OCI-LY1 (cell line): ENCODE measurements around the gene ST7.

Experiments
- H2AFZ ChIP-seq: fragments of 200-600 bp; sonication (generic), shearing (Covaris generic); 2 replicates; pipeline ENCODE4 v1.6.0; 2014; ENCODE audit warnings: antibody characterized with exemption, mild to moderate bottlenecking, low read length
- H3F3A ChIP-seq: fragments of 200-600 bp; sonication (generic), shearing (Covaris generic); 2 replicates; pipeline ENCODE4 v1.6.0; 2014; ENCODE audit warnings: mild to moderate bottlenecking, antibody characterized with exemption, low read length, moderate library complexity; ENCODE audit not compliant: insufficient read depth
- H3K27ac ChIP-seq: fragments of 200-600 bp; sonication (generic); 2 replicates; pipeline ENCODE4 v1.5.1; 2014; ENCODE audit warnings: low read length, mixed run types, mild to moderate bottlenecking, low read depth; ENCODE audit not compliant: poor library complexity, severe bottlenecking
- H3K27me3 ChIP-seq: fragments of 200-600 bp; sonication (generic); 2 replicates; pipeline ENCODE4 v1.6.0; 2014; ENCODE audit warnings: antibody characterized with exemption, mild to moderate bottlenecking, low read length, moderate library complexity; ENCODE audit not compliant: insufficient read depth
- H3K36me3 ChIP-seq: fragments of 200-600 bp; sonication (generic); 2 replicates; pipeline ENCODE4 v1.6.1; 2014; ENCODE audit warnings: mild to moderate bottlenecking, antibody characterized with exemption, low read length, moderate library complexity, mixed read lengths; ENCODE audit not compliant: insufficient read depth
- H3K4me1 ChIP-seq: fragments of 200-600 bp; sonication (generic); 2 replicates; pipeline ENCODE4 v1.5.1; 2014; ENCODE audit warnings: mild to moderate bottlenecking, low read length, moderate library complexity; ENCODE audit not compliant: insufficient read depth, severe bottlenecking
- H3K4me2 ChIP-seq: fragments of 200-600 bp; sonication (generic), shearing (Covaris generic); 2 replicates; pipeline ENCODE4 v1.6.1; 2014; ENCODE audit warnings: low read length
- H3K4me3 ChIP-seq: fragments of 200-600 bp; sonication (generic); 2 replicates; pipeline ENCODE4 v1.5.1; 2014; ENCODE audit warnings: low read length, low read depth, mild to moderate bottlenecking, mixed read lengths; ENCODE audit not compliant: poor library complexity, severe bottlenecking
- H3K79me2 ChIP-seq: fragments of 200-600 bp; shearing (Covaris generic); 2 replicates; pipeline ENCODE4 v1.6.1; 2016; ENCODE audit warnings: mixed run types, low read length, mixed read lengths; ENCODE audit not compliant: insufficient read depth
- H3K9ac ChIP-seq: fragments of 200-600 bp; sonication (generic), shearing (Covaris generic); 2 replicates; pipeline ENCODE4 v1.6.1; 2014; ENCODE audit warnings: mild to moderate bottlenecking, low read length, mixed read lengths
- H3K9me2 ChIP-seq: fragments of 200-600 bp; sonication (generic), shearing (Covaris generic); 2 replicates; pipeline ENCODE4 v1.6.1; 2014; ENCODE audit warnings: low read depth, mild to moderate bottlenecking, low read length, mixed read lengths
- H3K9me3 ChIP-seq: fragments of 200-600 bp; shearing (Covaris generic); 2 replicates; pipeline ENCODE4 v1.6.1; 2014; ENCODE audit warnings: low read length, mixed read lengths
- H4K20me1 ChIP-seq: fragments of 200-600 bp; sonication (generic), shearing (Covaris generic); 2 replicates; pipeline ENCODE4 v1.6.0; 2016; ENCODE audit warnings: mild to moderate bottlenecking, low read length; ENCODE audit not compliant: insufficient read depth
- CTCF ChIP-seq: fragments of 200-600 bp; sonication (generic), shearing (Covaris generic); IDR thresholded peaks from 2 replicates; pipeline ENCODE4 v1.5.1; 2017; ENCODE audit warnings: mild to moderate bottlenecking, antibody characterized with exemption, low read length, moderate library complexity, mixed read lengths
- EZH2 ChIP-seq: fragments of 200-600 bp; sonication (generic), shearing (Covaris generic); IDR thresholded peaks from 2 replicates; pipeline ENCODE4 v1.8.0; 2017; ENCODE audit warnings: borderline replicate concordance, mixed run types, mild to moderate bottlenecking, antibody characterized with exemption, low read length, moderate library complexity, mixed read lengths

Gene ST7

DNA sequence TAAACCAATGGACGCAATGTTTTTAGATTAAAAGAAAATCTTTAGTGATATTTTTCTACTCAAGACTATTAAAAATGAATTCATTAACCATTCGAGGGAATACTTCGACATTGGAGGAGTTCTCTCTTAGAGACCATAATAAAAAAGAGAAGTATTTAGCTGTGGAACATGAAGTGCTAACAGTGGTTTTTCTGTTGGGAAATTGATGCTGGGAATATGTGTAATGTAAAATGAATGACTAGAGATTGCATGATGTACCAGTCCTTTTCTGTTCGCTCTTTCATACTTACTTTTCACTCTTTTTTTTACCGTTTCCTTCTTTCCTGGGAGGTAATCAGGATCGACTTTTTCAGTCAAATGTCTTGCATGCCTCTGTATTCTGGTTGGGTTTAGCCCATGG is 41.3 kb downstream of the ST7 start:
- Histone ChIP-seq H3K9me2 (no peaks in the 10 kb centered on the region), H3K4me1 (no peaks in the 10 kb centered on the region), H4K20me1 (no peaks in the 10 kb centered on the region), H3K27ac (no peak overlapping the region), H3K79me2 (no peaks in the 10 kb centered on the region), H3K36me3 (no peaks in the 10 kb centered on the region), H3K4me3 (no peak overlapping the region), H3K4me2 (no peak overlapping the region), H3F3A (no peaks in the 10 kb centered on the region), H3K9me3 (no peaks in the 10 kb centered on the region), H3K27me3 (no peaks in the 10 kb centered on the region), H2AFZ (no peak overlapping the region), H3K9ac (no peak overlapping the region)
- no peak for TF ChIP-seq CTCF
- TF ChIP-seq EZH2: no peak

- no peak overlapping the region for H3K27ac ChIP-seq
- H3K27me3 ChIP-seq: no peaks in the 10 kb centered on the region
- no peak overlapping the region for H3K4me3 ChIP-seq
- no peaks in the 10 kb centered on the region for H3K9me2 ChIP-seq
- no peaks in the 10 kb centered on the region for H3K9me3 ChIP-seq
- H3K4me1 ChIP-seq: no peaks in the 10 kb centered on the region
- no peak overlapping the region for H2AFZ ChIP-seq
- no peaks in the 10 kb centered on the region for H3K79me2 ChIP-seq
- H3F3A ChIP-seq: no peaks in the 10 kb centered on the region
- no peaks in the 10 kb centered on the region for H3K36me3 ChIP-seq
- no peak for TF ChIP-seq CTCF
- TF ChIP-seq EZH2: no peak
- no peaks in the 10 kb centered on the region for H4K20me1 ChIP-seq
- H3K4me2 ChIP-seq: no peak overlapping the region
- H3K9ac ChIP-seq: no peak overlapping the region
These were observed 44.7 kb downstream of the ST7 start for GRCh38 chr7:116997972-116998371.

- H3K27ac ChIP-seq: no peak overlapping the region
- TF ChIP-seq EZH2: no peak
- TF ChIP-seq CTCF: no peak
- no peaks in the 10 kb centered on the region for H4K20me1 ChIP-seq
- H3K4me3 ChIP-seq: no peak overlapping the region
- no peaks in the 10 kb centered on the region for H3K9me2 ChIP-seq
- no peaks in the 10 kb centered on the region for H3K4me1 ChIP-seq
- H3K9ac ChIP-seq: no peak overlapping the region
- H3K79me2 ChIP-seq: no peaks in the 10 kb centered on the region
- H2AFZ ChIP-seq: no peak overlapping the region
- H3K27me3 ChIP-seq: no peaks in the 10 kb centered on the region
- no peaks in the 10 kb centered on the region for H3K36me3 ChIP-seq
- H3K9me3 ChIP-seq: no peaks in the 10 kb centered on the region
- no peaks in the 10 kb centered on the region for H3F3A ChIP-seq
- H3K4me2 ChIP-seq: no peak overlapping the region
These were observed 45.4 kb downstream of the ST7 start for GRCh38 chr7:116998567-116999175.
